Measurements from ENCODE around the gene NTM.

DNA sequence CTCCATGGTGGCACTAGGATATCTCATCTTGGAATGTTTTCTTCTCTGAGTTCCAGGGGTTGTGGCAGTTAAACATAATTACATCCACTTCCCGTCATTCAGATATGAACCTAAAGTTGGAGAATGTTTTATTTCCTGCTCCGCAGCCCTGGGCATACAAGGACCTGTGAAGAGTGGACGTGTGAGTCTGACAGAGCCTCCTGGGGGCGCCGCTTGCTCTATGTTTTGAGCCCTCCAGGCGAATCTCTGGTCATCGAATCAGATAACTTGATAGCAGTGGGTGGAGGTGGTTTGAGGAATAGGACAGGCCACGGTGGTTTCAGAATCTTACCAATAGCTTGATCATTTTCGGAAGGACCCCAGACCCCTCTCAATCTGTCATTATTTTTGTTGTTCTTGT lies 174.2 kb downstream of the NTM start:
- TF ChIP-seq, protein P1, sequence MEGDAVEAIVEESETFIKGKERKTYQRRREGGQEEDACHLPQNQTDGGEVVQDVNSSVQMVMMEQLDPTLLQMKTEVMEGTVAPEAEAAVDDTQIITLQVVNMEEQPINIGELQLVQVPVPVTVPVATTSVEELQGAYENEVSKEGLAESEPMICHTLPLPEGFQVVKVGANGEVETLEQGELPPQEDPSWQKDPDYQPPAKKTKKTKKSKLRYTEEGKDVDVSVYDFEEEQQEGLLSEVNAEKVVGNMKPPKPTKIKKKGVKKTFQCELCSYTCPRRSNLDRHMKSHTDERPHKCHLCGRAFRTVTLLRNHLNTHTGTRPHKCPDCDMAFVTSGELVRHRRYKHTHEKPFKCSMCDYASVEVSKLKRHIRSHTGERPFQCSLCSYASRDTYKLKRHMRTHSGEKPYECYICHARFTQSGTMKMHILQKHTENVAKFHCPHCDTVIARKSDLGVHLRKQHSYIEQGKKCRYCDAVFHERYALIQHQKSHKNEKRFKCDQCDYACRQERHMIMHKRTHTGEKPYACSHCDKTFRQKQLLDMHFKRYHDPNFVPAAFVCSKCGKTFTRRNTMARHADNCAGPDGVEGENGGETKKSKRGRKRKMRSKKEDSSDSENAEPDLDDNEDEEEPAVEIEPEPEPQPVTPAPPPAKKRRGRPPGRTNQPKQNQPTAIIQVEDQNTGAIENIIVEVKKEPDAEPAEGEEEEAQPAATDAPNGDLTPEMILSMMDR (optimal IDR thresholded peaks at IDR 0.05 in 1 of 3, IDR thresholded peaks at IDR 0.05 in 1 of 3, conservative IDR thresholded peaks at IDR 0.05 in 1 of 3; ENCODE audit: extremely low read depth in 1 of 3, insufficient read depth in 2 of 3, low read length in 3 of 3) = no peak
- no peak for TF ChIP-seq EZH2 (IDR thresholded peaks at IDR 0.05; ENCODE audit: low read length)
